Limb (tissue), 2 donors: ENCODE data around the gene PCSK2.

ENCODE experiments used
- DNase-seq, 2 donors: peaks; one replicate each; pipeline ENCODE4 v3.0.0-alpha.2; 2016; ENCODE audit errors: extremely low spot score in 2 of 2

The PCSK2 gene

GRCh38 chr20:17236766-17237165 lies 9.9 kb downstream of the PCSK2 start:
- no peak for DNase-seq

- DNase-seq: no peak
These were observed 21.4 kb downstream of the PCSK2 start for GRCh38 chr20:17248224-17248623.

GRCh38 chr20:17262786-17263185 lies 35.9 kb downstream of the PCSK2 start:
- DNase-seq: no peak

- DNase-seq: no peak
These were observed 46.9 kb downstream of the PCSK2 start for GRCh38 chr20:17273717-17274116.

- DNase-seq: no peak
These were observed 49.3 kb downstream of the PCSK2 start for GRCh38 chr20:17276101-17276500.

- DNase-seq: no peak
These were observed 54.6 kb downstream of the PCSK2 start for GRCh38 chr20:17281478-17281877.

- DNase-seq: no peak
These were observed 55.7 kb downstream of the PCSK2 start for GRCh38 chr20:17282501-17282900.

GRCh38 chr20:17287503-17287902 lies 60.7 kb downstream of the PCSK2 start:
- DNase-seq: no peak

GRCh38 chr20:17287998-17288397 lies 61.2 kb downstream of the PCSK2 start:
- DNase-seq: no peak

- DNase-seq: no peak
These were observed 68.4 kb downstream of the PCSK2 start for GRCh38 chr20:17295151-17295726.

- DNase-seq: no peak
These were observed 69.2 kb downstream of the PCSK2 start for GRCh38 chr20:17295991-17296390.

- DNase-seq: no peak
These were observed 71.3 kb downstream of the PCSK2 start for GRCh38 chr20:17298171-17298570.

- DNase-seq: no peak
These were observed 71.9 kb downstream of the PCSK2 start for GRCh38 chr20:17298751-17299150.

GRCh38 chr20:17300113-17300512 lies 73.3 kb downstream of the PCSK2 start:
- no peak for DNase-seq

GRCh38 chr20:17304774-17305173 lies 77.9 kb downstream of the PCSK2 start:
- DNase-seq: no peak

- DNase-seq: no peak
These were observed 79.6 kb downstream of the PCSK2 start for GRCh38 chr20:17306427-17306826.

GRCh38 chr20:17314264-17314663 lies 87.4 kb downstream of the PCSK2 start:
- no peak for DNase-seq

- DNase-seq: peak in 1 of 2 donors; percentile 38
These were observed 88.8 kb downstream of the PCSK2 start for GRCh38 chr20:17315407-17316231.

GRCh38 chr20:17316316-17317038 lies 89.6 kb downstream of the PCSK2 start:
- no peak for DNase-seq

- no peak for DNase-seq
These were observed 90.5 kb downstream of the PCSK2 start for GRCh38 chr20:17317341-17317740.

- no peak for DNase-seq
These were observed 93.6 kb downstream of the PCSK2 start for GRCh38 chr20:17320456-17320855.

- no peak for DNase-seq
These were observed 99.3 kb downstream of the PCSK2 start for GRCh38 chr20:17326096-17326495.
